Naive thymus-derived CD8-positive, alpha-beta T cell (primary cell): Measurements from ENCODE around the gene RNF150. TPM values are rescaled to one million over a fixed set of nuclear protein-coding genes. Genes with fewer than 3 reads are reported as not detected.
A peak's percentile ranks its signal among the peaks of the same experiment; 100 is the strongest.

Experiments used
- ATAC-seq, 2 donors: fragments of 150-1000 bp; cut with Tn5 transposase in 1 of 2; sonication (Bioruptor Pico), chemical (Tn5 transposase) in 1 of 2; 1 replicate in 1 of 2; 2 replicates in 1 of 2; pipeline ENCODE4 v1.10.0; 2021; ENCODE audit warnings: mild to moderate bottlenecking in 2 of 2, moderate library complexity in 2 of 2
- POLR2A ChIA-PET: fragments of 350-600 bp; sonication (Branson Sonifier 250); formaldehyde crosslinking; loops from one replicate; lab custom pipeline; 2021; ENCODE audit warnings: antibody characterized with exemption; lab: Charles Lee
- DNase-seq, 10 donors: peaks; one replicate each; pipeline versions ENCODE4 v3.0.0 to v3.0.0-alpha.2; 2020 to 2022
- H3K27ac Mint-ChIP-seq, 10 donors: one replicate each; pipeline ENCODE4 v1.8.0; 2020 to 2022; ENCODE audit warnings: mild to moderate bottlenecking in 10 of 10, mixed read lengths in 10 of 10, moderate library complexity in 4 of 10, inconsistent platforms in 1 of 10
- H3K27me3 Mint-ChIP-seq, 5 donors: one replicate each; pipeline ENCODE4 v1.8.0; 2021 to 2022; ENCODE audit warnings: mixed read lengths in 5 of 5
- H3K36me3 Mint-ChIP-seq, 3 donors: one replicate each; pipeline ENCODE4 v1.8.0; 2020 to 2022; ENCODE audit warnings: mixed read lengths in 3 of 3, mild to moderate bottlenecking in 2 of 3, inconsistent platforms in 1 of 3
- H3K4me1 Mint-ChIP-seq, 4 donors: one replicate each; pipeline ENCODE4 v1.8.0; 2021 to 2022; ENCODE audit warnings: mixed read lengths in 4 of 4
- H3K4me3 Mint-ChIP-seq, 10 donors: one replicate each; pipeline ENCODE4 v1.8.0; 2020 to 2022; ENCODE audit warnings: mild to moderate bottlenecking in 10 of 10, mixed read lengths in 10 of 10, moderate library complexity in 6 of 10, inconsistent platforms in 1 of 10
- H3K9me3 Mint-ChIP-seq, 9 donors: one replicate each; pipeline ENCODE4 v1.8.0; 2020 to 2022; ENCODE audit warnings: mixed read lengths in 9 of 9, mild to moderate bottlenecking in 3 of 9, inconsistent platforms in 1 of 9, moderate library complexity in 1 of 9
- polyA plus RNA-seq, 3 donors: library from polyadenylated mRNA; unstranded; fragments of 300-500 nt; fragmentation: Illumina TruSeq; gene quantifications; one replicate each; pipeline ENCODE4 v1.2.3, GENCODE V29; 2021
- total RNA-seq, 8 experiments: library from RNA in 2 of 8; stranded (reverse) in 2 of 8; gene quantifications; one replicate each; pipeline ENCODE4 v1.2.3 and lab custom pipeline; 2021 to 2026

The RNF150 gene
- total and polyA plus RNA-seq, 5 experiments from 2014 or later = not detected

GRCh38 chr4:140867356-140867755, 265.9 kb downstream of the RNF150 start:
- ATAC-seq = no peak

GRCh38 chr4:140866492-140867005, 266.7 kb downstream of the RNF150 start:
- Mint-ChIP-seq H3K36me3 (no peaks in the 10 kb centered on the region), H3K9me3 (no peaks in the 10 kb centered on the region), H3K4me3 (no peak overlapping the region), H3K4me1 (peaks cover 0 to 11% (median 6%) of the 10 kb centered on the region in 4 donors), H3K27me3 (peaks cover 0 to 10% (median 2%) of the 10 kb centered on the region in 5 donors), H3K27ac (no peak overlapping the region)
- DNase-seq (no peak), ATAC-seq (no peak)
- POLR2A ChIA-PET = no interaction called here

More at GRCh38 chr4:140867356-140867755, 265.9 kb downstream of the RNF150 start:
- H3K4me1 Mint-ChIP-seq = peaks cover 0 to 10% (median 6%) of the 10 kb centered on the region in 4 donors
- no peak overlapping the region for H3K27ac Mint-ChIP-seq
- DNase-seq = no peak
- no peaks in the 10 kb centered on the region for H3K9me3 Mint-ChIP-seq
- no peaks in the 10 kb centered on the region for H3K36me3 Mint-ChIP-seq
- peaks cover 0 to 7% (median 1%) of the 10 kb centered on the region in 5 donors for H3K27me3 Mint-ChIP-seq
- POLR2A ChIA-PET = no interaction called here
- H3K4me3 Mint-ChIP-seq = no peak overlapping the region

- no peaks in the 10 kb centered on the region for H3K9me3 Mint-ChIP-seq
- no peak overlapping the region for H3K4me3 Mint-ChIP-seq
- POLR2A ChIA-PET = no interaction called here
- H3K4me1 Mint-ChIP-seq = peaks cover 0 to 11% (median 5%) of the 10 kb centered on the region in 4 donors
- ATAC-seq = no peak
- no peak for DNase-seq
- peaks cover 0 to 10% (median 2%) of the 10 kb centered on the region in 5 donors for H3K27me3 Mint-ChIP-seq
- no peak overlapping the region for H3K27ac Mint-ChIP-seq
- H3K36me3 Mint-ChIP-seq = no peaks in the 10 kb centered on the region
Observed at GRCh38 chr4:140865253-140866217, 267.7 kb downstream of the RNF150 start.

- H3K36me3 Mint-ChIP-seq = no peaks in the 10 kb centered on the region
- H3K9me3 Mint-ChIP-seq = no peaks in the 10 kb centered on the region
- ATAC-seq (no peak), DNase-seq (no peak)
- peaks cover 0 to 10% (median 1%) of the 10 kb centered on the region in 5 donors for H3K27me3 Mint-ChIP-seq
- no peak overlapping the region for H3K4me3 Mint-ChIP-seq
- H3K4me1 Mint-ChIP-seq = peaks cover 0 to 11% (median 3%) of the 10 kb centered on the region in 4 donors
- POLR2A ChIA-PET = no interaction called here
- no peak overlapping the region for H3K27ac Mint-ChIP-seq
Observed at GRCh38 chr4:140863197-140863596, 270.1 kb downstream of the RNF150 start.

GRCh38 chr4:140862177-140862442, 271.2 kb downstream of the RNF150 start:
- POLR2A ChIA-PET = no interaction called here
- no peaks in the 10 kb centered on the region for H3K36me3 Mint-ChIP-seq
- no peaks in the 10 kb centered on the region for H3K9me3 Mint-ChIP-seq
- ATAC-seq (no peak), DNase-seq (no peak)
- H3K4me1 Mint-ChIP-seq = peaks cover 0 to 11% (median 3%) of the 10 kb centered on the region in 4 donors
- peaks cover 0 to 10% (median 1%) of the 10 kb centered on the region in 5 donors for H3K27me3 Mint-ChIP-seq
- no peak overlapping the region for H3K4me3 Mint-ChIP-seq
- H3K27ac Mint-ChIP-seq = no peak overlapping the region

GRCh38 chr4:140861359-140862176, 271.7 kb downstream of the RNF150 start:
- ATAC-seq = no peak
- Mint-ChIP-seq H3K27ac (no peak overlapping the region), H3K27me3 (peaks cover 0 to 10% (median 4%) of the 10 kb centered on the region in 5 donors), H3K4me1 (peaks cover 0 to 11% (median 3%) of the 10 kb centered on the region in 4 donors), H3K9me3 (no peaks in the 10 kb centered on the region), H3K36me3 (no peaks in the 10 kb centered on the region), H3K4me3 (no peak overlapping the region)
- POLR2A ChIA-PET = no interaction called here
- peak in 9 of 10 donors; percentile 7 to 75 (median 28) for DNase-seq

GRCh38 chr4:140858897-140859296, 274.4 kb downstream of the RNF150 start:
- DNase-seq (no peak), ATAC-seq (no peak)
- Mint-ChIP-seq H3K9me3 (no peaks in the 10 kb centered on the region), H3K4me1 (peaks cover 0 to 11% (median 3%) of the 10 kb centered on the region in 4 donors), H3K4me3 (no peak overlapping the region), H3K27ac (no peak overlapping the region), H3K27me3 (peaks cover 4 to 27% (median 9%) of the 10 kb centered on the region in 5 donors), H3K36me3 (no peaks in the 10 kb centered on the region)
- POLR2A ChIA-PET = no interaction called here

- POLR2A ChIA-PET = no interaction called here
- ATAC-seq (no peak), DNase-seq (no peak)
- Mint-ChIP-seq H3K4me3 (no peak overlapping the region), H3K27me3 (peaks cover 2 to 27% (median 10%) of the 10 kb centered on the region in 5 donors), H3K9me3 (no peaks in the 10 kb centered on the region), H3K4me1 (no peaks in the 10 kb centered on the region), H3K27ac (no peak overlapping the region), H3K36me3 (no peaks in the 10 kb centered on the region)
Observed at GRCh38 chr4:140857111-140857510, 276.2 kb downstream of the RNF150 start.

GRCh38 chr4:140856621-140857062, 276.6 kb downstream of the RNF150 start:
- no peak for ATAC-seq
- no peaks in the 10 kb centered on the region for H3K4me1 Mint-ChIP-seq
- POLR2A ChIA-PET = no interaction called here

GRCh38 chr4:140854168-140854567, 279.1 kb downstream of the RNF150 start:
- H3K9me3 Mint-ChIP-seq = peaks cover 0 to 2% (median 0%) of the 10 kb centered on the region in 9 donors
- POLR2A ChIA-PET = no interaction called here
- H3K27ac Mint-ChIP-seq = no peak overlapping the region
- H3K4me1 Mint-ChIP-seq = peaks cover 0 to 5% (median 0%) of the 10 kb centered on the region in 4 donors
- no peak overlapping the region for H3K4me3 Mint-ChIP-seq
- ATAC-seq (no peak), DNase-seq (no peak)
- peaks cover 0 to 43% (median 21%) of the 10 kb centered on the region in 5 donors for H3K27me3 Mint-ChIP-seq
- H3K36me3 Mint-ChIP-seq = no peaks in the 10 kb centered on the region

More at GRCh38 chr4:140856621-140857062, 276.6 kb downstream of the RNF150 start:
- Mint-ChIP-seq H3K27me3 (peaks cover 2 to 27% (median 10%) of the 10 kb centered on the region in 5 donors), H3K36me3 (no peaks in the 10 kb centered on the region), H3K4me3 (no peak overlapping the region), H3K27ac (no peak overlapping the region), H3K9me3 (no peaks in the 10 kb centered on the region)
- no peak for DNase-seq

GRCh38 chr4:140851804-140852203, 281.5 kb downstream of the RNF150 start:
- Mint-ChIP-seq H3K36me3 (no peaks in the 10 kb centered on the region), H3K4me1 (peaks cover 0 to 5% (median 0%) of the 10 kb centered on the region in 4 donors), H3K27me3 (peaks cover 5 to 55% (median 21%) of the 10 kb centered on the region in 5 donors), H3K4me3 (no peak overlapping the region), H3K9me3 (peaks cover 0 to 4% (median 0%) of the 10 kb centered on the region in 9 donors), H3K27ac (no peak overlapping the region)
- POLR2A ChIA-PET = no interaction called here
- ATAC-seq = no peak
- no peak for DNase-seq

GRCh38 chr4:140851032-140851636, 282.1 kb downstream of the RNF150 start:
- DNase-seq = peak in 3 of 10 donors; percentile 4 to 17 (median 9)
- H3K27me3 Mint-ChIP-seq = peaks cover 5 to 48% (median 21%) of the 10 kb centered on the region in 5 donors

More at GRCh38 chr4:140851032-140851636, 282.1 kb downstream of the RNF150 start:
- peak overlapping the region in 1 of 10 donors; percentile 63 for H3K27ac Mint-ChIP-seq
- H3K36me3 Mint-ChIP-seq = no peaks in the 10 kb centered on the region
- H3K4me3 Mint-ChIP-seq = no peak overlapping the region
- POLR2A ChIA-PET = no interaction called here
- peaks cover 0 to 4% (median 0%) of the 10 kb centered on the region in 9 donors for H3K9me3 Mint-ChIP-seq
- ATAC-seq = no peak
- H3K4me1 Mint-ChIP-seq = peaks cover 0 to 5% (median 0%) of the 10 kb centered on the region in 4 donors
